Measurements from ENCODE around the gene KCNAB1.

DNA sequence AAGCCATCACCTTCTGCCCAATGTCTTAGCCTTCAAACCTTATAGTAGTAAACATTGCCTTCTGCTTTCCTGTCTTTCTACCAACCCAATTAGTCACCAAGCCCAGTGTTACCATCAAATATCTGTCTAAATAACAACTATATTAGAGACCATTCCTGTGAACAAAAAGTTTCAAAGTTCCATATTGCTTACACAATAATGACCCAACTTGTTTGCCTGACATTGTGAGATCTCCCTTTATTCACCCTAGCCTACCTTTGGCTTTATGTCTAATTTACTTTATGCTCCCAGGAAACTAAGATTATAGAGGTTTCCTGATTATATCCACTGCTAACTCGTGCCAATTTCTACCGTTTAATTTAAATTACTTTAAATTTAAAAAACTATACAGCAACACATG lies 26.0 kb upstream of the KCNAB1 start:
- no peak for TF ChIP-seq EZH2phosphoT487 (conservative IDR thresholded peaks at IDR 0.05; ENCODE audit: low read length)
- TF ChIP-seq, protein P1, sequence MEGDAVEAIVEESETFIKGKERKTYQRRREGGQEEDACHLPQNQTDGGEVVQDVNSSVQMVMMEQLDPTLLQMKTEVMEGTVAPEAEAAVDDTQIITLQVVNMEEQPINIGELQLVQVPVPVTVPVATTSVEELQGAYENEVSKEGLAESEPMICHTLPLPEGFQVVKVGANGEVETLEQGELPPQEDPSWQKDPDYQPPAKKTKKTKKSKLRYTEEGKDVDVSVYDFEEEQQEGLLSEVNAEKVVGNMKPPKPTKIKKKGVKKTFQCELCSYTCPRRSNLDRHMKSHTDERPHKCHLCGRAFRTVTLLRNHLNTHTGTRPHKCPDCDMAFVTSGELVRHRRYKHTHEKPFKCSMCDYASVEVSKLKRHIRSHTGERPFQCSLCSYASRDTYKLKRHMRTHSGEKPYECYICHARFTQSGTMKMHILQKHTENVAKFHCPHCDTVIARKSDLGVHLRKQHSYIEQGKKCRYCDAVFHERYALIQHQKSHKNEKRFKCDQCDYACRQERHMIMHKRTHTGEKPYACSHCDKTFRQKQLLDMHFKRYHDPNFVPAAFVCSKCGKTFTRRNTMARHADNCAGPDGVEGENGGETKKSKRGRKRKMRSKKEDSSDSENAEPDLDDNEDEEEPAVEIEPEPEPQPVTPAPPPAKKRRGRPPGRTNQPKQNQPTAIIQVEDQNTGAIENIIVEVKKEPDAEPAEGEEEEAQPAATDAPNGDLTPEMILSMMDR (IDR thresholded peaks at IDR 0.05; ENCODE audit: insufficient read depth, low read length, poor library complexity, severe bottlenecking) = no peak
